Natural killer cell (primary cell): ENCODE results near the gene GCLC. TPM values are rescaled to one million over a fixed set of nuclear protein-coding genes. Genes with fewer than 3 reads are reported as not detected.

ENCODE experiments used
- ATAC-seq, 3 donors: fragments of 150-1000 bp in 2 of 3; fragments of 200-7000 bp in 1 of 3; cut with Tn5 transposase; 1 replicate in 1 of 3; 2 replicates in 2 of 3; pipeline ENCODE4 v1.10.0; 2021; ENCODE audit warnings: mild to moderate bottlenecking in 2 of 3, moderate library complexity in 2 of 3
- DNase-seq, 2 donors: peaks; one replicate each; pipeline versions ENCODE4 v3.0.0 to v3.0.0-alpha.2; 2013 to 2021; ENCODE audit warnings: mixed read lengths in 1 of 2
- H3K27ac ChIP-seq: one replicate; pipeline ENCODE4 v1.5.1; 2013; ENCODE audit warnings: mild to moderate bottlenecking, low read length
- H3K27me3 ChIP-seq: one replicate; pipeline ENCODE4 v1.6.1; 2013; ENCODE audit warnings: low read length; ENCODE audit not compliant: control insufficient read depth, insufficient read depth
- H3K36me3 ChIP-seq: one replicate; pipeline ENCODE4 v1.6.1; 2013; ENCODE audit warnings: low read length; ENCODE audit not compliant: control insufficient read depth, insufficient read depth
- H3K4me1 ChIP-seq: one replicate; pipeline ENCODE4 v1.6.1; 2013; ENCODE audit warnings: low read length; ENCODE audit not compliant: control insufficient read depth, insufficient read depth
- H3K4me3 ChIP-seq: one replicate; pipeline ENCODE4 v1.5.1; 2013; ENCODE audit warnings: low read length
- H3K9me3 ChIP-seq: one replicate; pipeline ENCODE4 v1.6.1; 2013; ENCODE audit warnings: low read length; ENCODE audit not compliant: control insufficient read depth, insufficient read depth
- H3K27ac Mint-ChIP-seq, 2 donors: one replicate each; pipeline ENCODE4 v1.8.0; 2022; ENCODE audit warnings: mild to moderate bottlenecking in 2 of 2, mixed read lengths in 2 of 2, moderate library complexity in 1 of 2
- H3K27me3 Mint-ChIP-seq, 2 donors: one replicate each; pipeline ENCODE4 v1.8.0; 2022; ENCODE audit warnings: low read depth in 2 of 2, mixed read lengths in 2 of 2
- H3K36me3 Mint-ChIP-seq: one replicate; pipeline ENCODE4 v1.8.0; 2022; ENCODE audit warnings: mixed read lengths
- H3K4me1 Mint-ChIP-seq, 2 donors: one replicate each; pipeline ENCODE4 v1.8.0; 2022; ENCODE audit warnings: mixed read lengths in 2 of 2
- H3K4me3 Mint-ChIP-seq: one replicate; pipeline ENCODE4 v1.8.0; 2022; ENCODE audit warnings: mild to moderate bottlenecking, moderate library complexity, mixed read lengths
- H3K9me3 Mint-ChIP-seq, 2 donors: one replicate each; pipeline ENCODE4 v1.8.0; 2022; ENCODE audit warnings: mixed read lengths in 2 of 2
- CTCF ChIP-seq: fragments of 200-600 bp; IDR thresholded peaks from one replicate; pipeline ENCODE4 v1.8.0; 2022; ENCODE audit warnings: antibody characterized with exemption
- WGBS: methylation state at CpG from one replicate; pipeline ENCODE4 v1.1.7; 2013; ENCODE audit warnings: missing lambda C conversion rate; ENCODE audit not compliant: insufficient coverage; 5-methylcytosine and 5-hydroxymethylcytosine counted together
- intact Hi-C: fragments of 100-400 bp; cut with micrococcal nuclease; formaldehyde crosslinking; loops from one replicate; pipeline ENCODE4 v1.14.2; 2022
- total RNA-seq, 4 donors: library from RNA; stranded (reverse); fragments of 120-200 nt in 1 of 4; gene quantifications; one replicate each; pipeline versions ENCODE4 v1.2.3 to v1.2.4, GENCODE V29; 2013 to 2022

The GCLC gene
- total RNA-seq, 3 donors from 2014 or later (not counting 1 experiment from before 2014, with no cell fraction given): 39.0 to 52.7 (median 39.2) TPM

- Histone ChIP-seq H3K9me3 (no peaks in the 10 kb centered on the region), H3K27ac (no peak overlapping the region), H3K4me1 (peaks cover 7% of the 10 kb centered on the region), H3K36me3 (no peaks in the 10 kb centered on the region), H3K4me3 (no peak overlapping the region), H3K27me3 (no peaks in the 10 kb centered on the region)
- no peaks in the 10 kb centered on the region for H3K36me3 Mint-ChIP-seq
- no peak for DNase-seq
- H3K27me3 Mint-ChIP-seq: peaks cover 0 to 3% of the 10 kb centered on the region in 2 donors
- 71% methylated on average over 1 of the region's 1 CpG for WGBS
- intact Hi-C loops: no loop called here
- no peaks in the 10 kb centered on the region for H3K9me3 Mint-ChIP-seq
- no peaks in the 10 kb centered on the region for H3K4me1 Mint-ChIP-seq
- no peak overlapping the region for H3K27ac Mint-ChIP-seq
- H3K4me3 Mint-ChIP-seq: no peak overlapping the region
- TF ChIP-seq CTCF: no peak
- ATAC-seq: no peak
These were observed 78.6 kb downstream of the GCLC start for GRCh38 chr6:53466257-53466656.

DNA sequence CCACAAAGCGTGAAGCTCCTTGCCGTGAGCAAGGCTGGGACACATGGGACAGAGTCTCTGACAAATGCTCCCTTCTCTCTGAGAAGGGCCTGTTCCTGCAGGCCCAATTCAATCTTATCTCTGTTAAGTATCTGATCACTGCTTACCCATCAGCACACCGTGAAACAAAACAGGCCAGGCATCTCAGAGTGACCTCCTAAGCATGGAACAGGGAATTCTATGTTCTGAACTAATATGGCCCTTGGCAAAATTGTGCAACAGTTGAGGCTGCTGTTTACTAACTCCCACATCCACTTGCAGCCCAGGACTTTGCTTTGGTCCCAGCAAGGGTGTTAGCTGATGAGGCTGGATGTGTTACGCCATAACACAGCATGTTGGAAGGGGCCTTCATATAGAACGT is 79.2 kb downstream of the GCLC start:
- no peak overlapping the region for H3K27ac Mint-ChIP-seq
- Histone ChIP-seq H3K27ac (no peak overlapping the region), H3K9me3 (no peaks in the 10 kb centered on the region), H3K27me3 (no peaks in the 10 kb centered on the region), H3K36me3 (no peaks in the 10 kb centered on the region), H3K4me1 (peaks cover 7% of the 10 kb centered on the region), H3K4me3 (no peak overlapping the region)
- no peak for TF ChIP-seq CTCF
- H3K27me3 Mint-ChIP-seq: peaks cover 0 to 3% of the 10 kb centered on the region in 2 donors
- 84% methylated on average over 5 of the region's 5 CpGs for WGBS
- no peaks in the 10 kb centered on the region for H3K4me1 Mint-ChIP-seq
- intact Hi-C loops: no loop called here
- DNase-seq (no peak), ATAC-seq (no peak)
- H3K4me3 Mint-ChIP-seq: no peak overlapping the region
- H3K9me3 Mint-ChIP-seq: no peaks in the 10 kb centered on the region
- H3K36me3 Mint-ChIP-seq: no peaks in the 10 kb centered on the region

GRCh38 chr6:53464927-53465460 is 79.9 kb downstream of the GCLC start:
- Histone ChIP-seq H3K36me3 (no peaks in the 10 kb centered on the region), H3K27ac (no peak overlapping the region), H3K9me3 (no peaks in the 10 kb centered on the region), H3K27me3 (no peaks in the 10 kb centered on the region), H3K4me1 (peaks cover 7% of the 10 kb centered on the region), H3K4me3 (no peak overlapping the region)
- Mint-ChIP-seq H3K27ac (no peak overlapping the region), H3K4me3 (no peak overlapping the region), H3K9me3 (no peaks in the 10 kb centered on the region), H3K36me3 (no peaks in the 10 kb centered on the region), H3K4me1 (no peaks in the 10 kb centered on the region), H3K27me3 (peaks cover 0 to 3% of the 10 kb centered on the region in 2 donors)
- TF ChIP-seq CTCF: no peak
- WGBS: 73% methylated on average over 4 of the region's 7 CpGs
- no peak for DNase-seq
- peak in 1 of 3 donors; percentile 79 for ATAC-seq
- intact Hi-C loops: no loop called here

GRCh38 chr6:53464483-53464882 is 80.4 kb downstream of the GCLC start:
- WGBS: 94% methylated on average over 5 of the region's 5 CpGs
- no peak overlapping the region for H3K27ac ChIP-seq

More at GRCh38 chr6:53464483-53464882, 80.4 kb downstream of the GCLC start:
- Mint-ChIP-seq H3K4me1 (no peaks in the 10 kb centered on the region), H3K27me3 (peaks cover 0 to 3% of the 10 kb centered on the region in 2 donors), H3K4me3 (no peak overlapping the region), H3K27ac (no peak overlapping the region), H3K36me3 (no peaks in the 10 kb centered on the region), H3K9me3 (no peaks in the 10 kb centered on the region)
- no peak for TF ChIP-seq CTCF
- ATAC-seq (peak in 1 of 3 donors; percentile 15), DNase-seq (no peak)
- no peaks in the 10 kb centered on the region for H3K27me3 ChIP-seq
- H3K9me3 ChIP-seq: no peaks in the 10 kb centered on the region
- intact Hi-C loops: no loop called here
- H3K4me1 ChIP-seq: peaks cover 7% of the 10 kb centered on the region
- no peaks in the 10 kb centered on the region for H3K36me3 ChIP-seq
- no peak overlapping the region for H3K4me3 ChIP-seq
